Body of pancreas (tissue), 4 donors: ENCODE data around the gene NUDT9.

Experiments used
- POLR2A ChIP-seq, 3 donors: fragments of 450-650 bp; IDR thresholded peaks; one replicate each; pipeline ENCODE4 v1.6.1; 2016; ENCODE audit warnings: antibody characterized with exemption in 3 of 3, mild to moderate bottlenecking in 2 of 3
- TF ChIP-seq, protein P1 (sequence below), 7 experiments: fragments of 450-650 bp in 4 of 7; fragments of 200-600 bp in 3 of 7; sonication (generic) in 3 of 7; IDR thresholded peaks; one replicate each; pipeline ENCODE4 v1.5.1; 2016 to 2019; ENCODE audit warnings: antibody characterized with exemption in 7 of 7

DNA sequence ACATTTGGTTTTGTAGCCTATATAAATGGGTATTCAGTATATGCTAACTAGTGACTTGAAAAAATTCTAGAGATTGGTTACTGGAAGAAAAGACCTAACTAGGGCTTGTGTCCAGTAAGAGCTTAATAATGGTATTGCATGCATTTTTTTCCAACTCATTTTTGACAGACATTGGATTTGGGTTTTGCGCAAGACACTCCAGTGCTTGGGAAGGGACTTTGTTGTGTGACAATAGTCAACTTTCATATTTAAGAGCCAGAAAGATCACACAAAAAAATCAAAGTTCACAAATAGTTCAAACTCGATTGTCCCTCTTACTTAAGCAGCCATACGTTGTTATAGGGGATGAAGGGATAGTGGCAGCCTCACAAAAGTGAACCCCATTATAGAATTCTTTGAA is 30.2 kb upstream of the NUDT9 start:
- TF ChIP-seq, protein P1, sequence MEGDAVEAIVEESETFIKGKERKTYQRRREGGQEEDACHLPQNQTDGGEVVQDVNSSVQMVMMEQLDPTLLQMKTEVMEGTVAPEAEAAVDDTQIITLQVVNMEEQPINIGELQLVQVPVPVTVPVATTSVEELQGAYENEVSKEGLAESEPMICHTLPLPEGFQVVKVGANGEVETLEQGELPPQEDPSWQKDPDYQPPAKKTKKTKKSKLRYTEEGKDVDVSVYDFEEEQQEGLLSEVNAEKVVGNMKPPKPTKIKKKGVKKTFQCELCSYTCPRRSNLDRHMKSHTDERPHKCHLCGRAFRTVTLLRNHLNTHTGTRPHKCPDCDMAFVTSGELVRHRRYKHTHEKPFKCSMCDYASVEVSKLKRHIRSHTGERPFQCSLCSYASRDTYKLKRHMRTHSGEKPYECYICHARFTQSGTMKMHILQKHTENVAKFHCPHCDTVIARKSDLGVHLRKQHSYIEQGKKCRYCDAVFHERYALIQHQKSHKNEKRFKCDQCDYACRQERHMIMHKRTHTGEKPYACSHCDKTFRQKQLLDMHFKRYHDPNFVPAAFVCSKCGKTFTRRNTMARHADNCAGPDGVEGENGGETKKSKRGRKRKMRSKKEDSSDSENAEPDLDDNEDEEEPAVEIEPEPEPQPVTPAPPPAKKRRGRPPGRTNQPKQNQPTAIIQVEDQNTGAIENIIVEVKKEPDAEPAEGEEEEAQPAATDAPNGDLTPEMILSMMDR (IDR thresholded peaks at IDR 0.05), result no peak
- no peak for TF ChIP-seq POLR2A (IDR thresholded peaks at IDR 0.05)
